ENCODE results near the gene EIF2D. TPM values are rescaled to one million over a fixed set of nuclear protein-coding genes. Genes with fewer than 3 reads are reported as not detected.
"Not testable (repeated sequence)": the region's sequence is repeated elsewhere in the genome, so short reads cannot be mapped to it uniquely, and the experiment has no call there.

EIF2D gene
- polyA plus RNA-seq, 6 donors from 2014 or later, result 25.2 to 46.2 (median 31.8) TPM

GRCh38 chr1:206588492-206588891, 23.8 kb downstream of the EIF2D start:
- DNase-seq (no peak), ATAC-seq (ENCODE audit: low read depth in 2 of 2) (no peak)
- Mint-ChIP-seq H3K4me1 (peaks cover 6 to 16% (median 10%) of the 10 kb centered on the region in 3 donors), H3K9me3 (no peaks in the 10 kb centered on the region), H3K36me3 (peaks cover 6 to 26% of the 10 kb centered on the region in 2 donors), H3K4me3 (no peak overlapping the region), H3K27me3 (no peaks in the 10 kb centered on the region), H3K27ac (peak overlapping the region in 1 of 6 donors; percentile 84)

- Mint-ChIP-seq H3K4me1 (peaks cover 12 to 21% (median 13%) of the 10 kb centered on the region in 3 donors), H3K36me3 (peaks cover 12 to 25% of the 10 kb centered on the region in 2 donors), H3K4me3 (no peak overlapping the region)
Observed at GRCh38 chr1:206587904-206588303, 24.4 kb downstream of the EIF2D start.

GRCh38 chr1:206586501-206587445, 25.5 kb downstream of the EIF2D start:
- Mint-ChIP-seq H3K4me3 (no peak overlapping the region), H3K9me3 (no peaks in the 10 kb centered on the region), H3K4me1 (peaks cover 12 to 30% (median 24%) of the 10 kb centered on the region in 3 donors), H3K36me3 (peaks cover 12 to 15% of the 10 kb centered on the region in 2 donors), H3K27ac (peak overlapping the region in 3 of 6 donors; percentile 15 to 30 (median 28)), H3K27me3 (no peaks in the 10 kb centered on the region)
- no peak for ATAC-seq (ENCODE audit: low read depth in 2 of 2)
- no peak for DNase-seq

More at GRCh38 chr1:206587904-206588303, 24.4 kb downstream of the EIF2D start:
- DNase-seq (no peak), ATAC-seq (ENCODE audit: low read depth in 2 of 2) (no peak)
- Mint-ChIP-seq H3K9me3 (no peaks in the 10 kb centered on the region), H3K27me3 (no peaks in the 10 kb centered on the region), H3K27ac (no peak overlapping the region)

GRCh38 chr1:206584683-206585082, 27.6 kb downstream of the EIF2D start:
- no peak for ATAC-seq (ENCODE audit: low read depth in 2 of 2)
- H3K36me3 Mint-ChIP-seq, result peaks cover 12 to 23% of the 10 kb centered on the region in 2 donors
- H3K4me1 Mint-ChIP-seq, result peaks cover 31 to 50% (median 45%) of the 10 kb centered on the region in 3 donors
- peak overlapping the region in 2 of 6 donors; percentile 42 to 98 for H3K27ac Mint-ChIP-seq
- no peak overlapping the region for H3K4me3 Mint-ChIP-seq
- H3K9me3 Mint-ChIP-seq, result no peaks in the 10 kb centered on the region
- DNase-seq, result no peak
- no peaks in the 10 kb centered on the region for H3K27me3 Mint-ChIP-seq

GRCh38 chr1:206583707-206584648, 28.3 kb downstream of the EIF2D start:
- Mint-ChIP-seq H3K27me3 (no peaks in the 10 kb centered on the region), H3K4me3 (peak overlapping the region; percentile 10 to 88 (median 66)), H3K9me3 (no peaks in the 10 kb centered on the region), H3K4me1 (peaks cover 37 to 57% (median 52%) of the 10 kb centered on the region in 3 donors), H3K36me3 (peaks cover 12 to 23% of the 10 kb centered on the region in 2 donors), H3K27ac (peak overlapping the region; percentile 97 to 100 (median 98))
- DNase-seq, result peak; percentile 71
- ATAC-seq (ENCODE audit: low read depth in 2 of 2), result peak; percentile 8 to 17

GRCh38 chr1:206582971-206583706, 29.1 kb downstream of the EIF2D start:
- Mint-ChIP-seq H3K4me3 (peak overlapping the region; percentile 10 to 88 (median 66)), H3K27me3 (no peaks in the 10 kb centered on the region), H3K9me3 (no peaks in the 10 kb centered on the region), H3K27ac (peak overlapping the region; percentile 97 to 100 (median 98)), H3K4me1 (peaks cover 45 to 65% (median 60%) of the 10 kb centered on the region in 3 donors), H3K36me3 (peaks cover 9 to 23% of the 10 kb centered on the region in 2 donors)
- DNase-seq (no peak), ATAC-seq (ENCODE audit: low read depth in 2 of 2) (no peak)

- Mint-ChIP-seq H3K4me1 (peaks cover 51 to 67% (median 66%) of the 10 kb centered on the region in 3 donors), H3K27me3 (no peaks in the 10 kb centered on the region), H3K27ac (peak overlapping the region; percentile 97 to 100 (median 98)), H3K4me3 (peak overlapping the region in 2 of 8 donors; percentile 47 to 51), H3K36me3 (peaks cover 9 to 23% of the 10 kb centered on the region in 2 donors), H3K9me3 (no peaks in the 10 kb centered on the region)
- DNase-seq, result no peak
- ATAC-seq (ENCODE audit: low read depth in 2 of 2), result no peak
Observed at GRCh38 chr1:206582537-206582936, 29.7 kb downstream of the EIF2D start.

- H3K4me3 Mint-ChIP-seq, result peak overlapping the region; percentile 27 to 93 (median 76)
- no peaks in the 10 kb centered on the region for H3K9me3 Mint-ChIP-seq
- H3K4me1 Mint-ChIP-seq, result peaks cover 59 to 76% (median 76%) of the 10 kb centered on the region in 3 donors
Observed at GRCh38 chr1:206581571-206581981, 30.7 kb downstream of the EIF2D start.

GRCh38 chr1:206581114-206581497, 31.2 kb downstream of the EIF2D start:
- DNase-seq; H3K9me3 Mint-ChIP-seq; H3K27me3 Mint-ChIP-seq; ATAC-seq (ENCODE audit: low read depth in 2 of 2): not testable (repeated sequence)
- peak overlapping the region; percentile 97 to 100 (median 98) for H3K27ac Mint-ChIP-seq
- peak overlapping the region; percentile 9 to 93 (median 78) for H3K4me3 Mint-ChIP-seq
- peaks cover 64 to 81% (median 80%) of the 10 kb centered on the region in 3 donors for H3K4me1 Mint-ChIP-seq
- peaks cover 9 to 23% of the 10 kb centered on the region in 2 donors for H3K36me3 Mint-ChIP-seq

More at GRCh38 chr1:206581571-206581981, 30.7 kb downstream of the EIF2D start:
- no peaks in the 10 kb centered on the region for H3K27me3 Mint-ChIP-seq
- peak; percentile 56 to 63 for ATAC-seq (ENCODE audit: low read depth in 2 of 2)
- peak overlapping the region; percentile 97 to 100 (median 98) for H3K27ac Mint-ChIP-seq
- H3K36me3 Mint-ChIP-seq, result peaks cover 9 to 23% of the 10 kb centered on the region in 2 donors
- DNase-seq, result peak; percentile 79

- DNase-seq (no peak), ATAC-seq (ENCODE audit: low read depth in 2 of 2) (peak in 1 of 2 donors; percentile 0)
- Mint-ChIP-seq H3K27me3 (no peaks in the 10 kb centered on the region), H3K9me3 (no peaks in the 10 kb centered on the region), H3K4me3 (peak overlapping the region; percentile 56 to 93 (median 78)), H3K27ac (peak overlapping the region; percentile 97 to 100 (median 98)), H3K36me3 (peaks cover 9 to 23% of the 10 kb centered on the region in 2 donors), H3K4me1 (peaks cover 68 to 86% (median 86%) of the 10 kb centered on the region in 3 donors)
Observed at GRCh38 chr1:206580438-206581113, 31.7 kb downstream of the EIF2D start.

GRCh38 chr1:206579747-206580437, 32.4 kb downstream of the EIF2D start:
- H3K27ac Mint-ChIP-seq, result peak overlapping the region; percentile 97 to 100 (median 98)
- H3K4me3 Mint-ChIP-seq, result peak overlapping the region; percentile 56 to 92 (median 78)
- peak; percentile 91 for DNase-seq
- peaks cover 9 to 17% of the 10 kb centered on the region in 2 donors for H3K36me3 Mint-ChIP-seq
- H3K4me1 Mint-ChIP-seq, result peaks cover 70 to 90% (median 88%) of the 10 kb centered on the region in 3 donors
- no peaks in the 10 kb centered on the region for H3K27me3 Mint-ChIP-seq
- H3K9me3 Mint-ChIP-seq, result no peaks in the 10 kb centered on the region
- peak; percentile 77 to 79 for ATAC-seq (ENCODE audit: low read depth in 2 of 2)

Measured in naive B cell (primary cell).